Spleen (tissue), 7 donors: ENCODE results near the gene CPOX.

Source experiments
- POLR2A ChIP-seq, 3 donors: fragments of 450-650 bp; IDR thresholded peaks; one replicate each; pipeline ENCODE4 v1.5.1; 2017; ENCODE audit warnings: antibody characterized with exemption in 3 of 3, mild to moderate bottlenecking in 1 of 3
- POLR2AphosphoS5 ChIP-seq, 3 donors: sonication (generic); formaldehyde crosslinking; IDR thresholded peaks; one replicate each; pipeline ENCODE4 v1.5.1; 2017; ENCODE audit warnings: antibody characterized with exemption in 3 of 3
- TF ChIP-seq, protein P1 (sequence below), 11 experiments: fragments of 200-600 bp in 7 of 11; fragments of 450-650 bp in 4 of 11; sonication (generic) in 4 of 11; IDR thresholded peaks in 8 of 11; conservative IDR thresholded peaks in 3 of 11; 1 replicate in 7 of 11; 2 replicates in 4 of 11; pipeline versions ENCODE4 v1.4.0 to v1.8.0; 2016 to 2021; ENCODE audit warnings: antibody characterized with exemption in 11 of 11, inconsistent platforms in 4 of 11, mild to moderate bottlenecking in 1 of 11
- donor health status: DM: no; HTN: no; CAD: no; lungs with moderate emphysema.
- donor health status: DM: no; HTN: no; CAD: no.
- donor health status: DM: no; HTN: no; CAD: no.

DNA sequence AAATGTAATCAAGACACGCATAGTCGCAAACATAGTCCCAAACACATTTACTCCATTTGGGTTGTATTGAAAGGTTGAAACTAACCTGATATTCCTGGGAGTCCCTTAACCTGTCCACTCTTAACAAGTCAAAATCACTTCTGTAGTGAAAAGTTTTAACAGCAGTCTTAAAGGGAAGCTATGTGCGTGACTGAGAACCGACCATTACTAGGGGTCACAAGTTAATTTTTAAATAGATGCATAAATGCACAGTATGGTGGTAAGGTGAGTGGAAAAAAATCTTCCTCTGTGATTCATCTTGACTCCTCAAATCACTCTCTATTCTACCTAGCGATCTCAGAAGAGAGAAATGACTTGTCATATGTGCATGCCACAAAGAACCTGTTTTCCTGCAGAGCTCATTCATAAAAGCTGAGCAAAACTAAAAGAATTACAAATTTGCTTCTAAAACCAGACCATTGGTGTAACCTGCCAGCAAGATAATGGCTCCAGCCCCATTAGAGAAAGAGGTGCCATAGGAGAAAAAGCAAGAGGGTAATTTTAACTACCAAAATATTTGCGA is 56.9 kb downstream of the CPOX start:
- TF ChIP-seq, protein P1, sequence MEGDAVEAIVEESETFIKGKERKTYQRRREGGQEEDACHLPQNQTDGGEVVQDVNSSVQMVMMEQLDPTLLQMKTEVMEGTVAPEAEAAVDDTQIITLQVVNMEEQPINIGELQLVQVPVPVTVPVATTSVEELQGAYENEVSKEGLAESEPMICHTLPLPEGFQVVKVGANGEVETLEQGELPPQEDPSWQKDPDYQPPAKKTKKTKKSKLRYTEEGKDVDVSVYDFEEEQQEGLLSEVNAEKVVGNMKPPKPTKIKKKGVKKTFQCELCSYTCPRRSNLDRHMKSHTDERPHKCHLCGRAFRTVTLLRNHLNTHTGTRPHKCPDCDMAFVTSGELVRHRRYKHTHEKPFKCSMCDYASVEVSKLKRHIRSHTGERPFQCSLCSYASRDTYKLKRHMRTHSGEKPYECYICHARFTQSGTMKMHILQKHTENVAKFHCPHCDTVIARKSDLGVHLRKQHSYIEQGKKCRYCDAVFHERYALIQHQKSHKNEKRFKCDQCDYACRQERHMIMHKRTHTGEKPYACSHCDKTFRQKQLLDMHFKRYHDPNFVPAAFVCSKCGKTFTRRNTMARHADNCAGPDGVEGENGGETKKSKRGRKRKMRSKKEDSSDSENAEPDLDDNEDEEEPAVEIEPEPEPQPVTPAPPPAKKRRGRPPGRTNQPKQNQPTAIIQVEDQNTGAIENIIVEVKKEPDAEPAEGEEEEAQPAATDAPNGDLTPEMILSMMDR (IDR thresholded peaks at IDR 0.05 in 8 of 11, conservative IDR thresholded peaks at IDR 0.05 in 3 of 11), result no peak
- TF ChIP-seq POLR2A (IDR thresholded peaks at IDR 0.05) (no peak), POLR2AphosphoS5 (IDR thresholded peaks at IDR 0.05) (no peak)
